HG03159 (cell line): ENCODE measurements around the gene KPNB1.

Source experiments
- ATAC-seq: cut with Tn5 transposase; IDR thresholded peaks from one replicate; pipeline ENCODE4 v1.9.1; 2021; ENCODE audit warnings: mild to moderate bottlenecking, moderate library complexity; ENCODE audit not compliant: unreplicated experiment

Gene KPNB1

GRCh38 chr17:47636273-47637030, 13.3 kb upstream of the KPNB1 start:
- ATAC-seq: no peak

DNA sequence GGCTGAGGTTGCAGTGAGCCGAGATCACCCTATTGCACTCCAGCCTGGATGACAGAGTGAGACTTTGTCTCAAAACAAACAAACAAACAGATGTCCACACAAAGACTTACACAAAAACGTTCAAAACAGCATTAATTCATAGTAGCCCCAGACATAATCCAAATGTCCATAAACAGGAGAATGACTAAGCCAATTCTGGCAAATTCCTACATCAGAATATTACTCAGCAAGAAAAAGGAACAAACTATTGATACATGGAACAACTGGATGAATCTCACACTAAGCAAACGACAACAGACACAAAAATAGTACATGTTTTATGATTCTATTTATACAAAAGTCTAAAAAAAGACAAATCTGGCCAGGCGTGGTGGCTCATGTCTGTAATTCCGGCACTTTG, 10.8 kb upstream of the KPNB1 start:
- ATAC-seq: no peak

GRCh38 chr17:47640076-47640475, 9.6 kb upstream of the KPNB1 start:
- no peak for ATAC-seq

DNA sequence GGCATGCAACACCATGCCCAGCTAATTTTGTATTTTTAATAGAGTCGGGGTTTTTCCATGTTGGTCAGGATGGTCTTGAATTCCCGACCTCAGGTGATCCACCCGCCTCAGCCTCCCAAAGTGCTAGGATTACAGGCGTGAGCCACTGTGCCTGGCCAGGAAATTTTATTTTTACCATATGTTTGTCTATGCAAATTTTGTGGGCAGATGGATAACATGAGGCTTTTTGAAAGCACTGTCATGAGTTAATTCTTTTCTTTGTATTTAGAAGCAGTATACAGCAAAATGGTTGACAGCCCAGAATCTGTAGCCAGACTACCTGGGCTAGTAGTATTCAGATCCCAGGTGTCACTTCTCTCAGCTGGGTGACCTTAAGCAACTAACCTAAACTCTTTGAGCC, 8.5 kb upstream of the KPNB1 start:
- no peak for ATAC-seq

DNA sequence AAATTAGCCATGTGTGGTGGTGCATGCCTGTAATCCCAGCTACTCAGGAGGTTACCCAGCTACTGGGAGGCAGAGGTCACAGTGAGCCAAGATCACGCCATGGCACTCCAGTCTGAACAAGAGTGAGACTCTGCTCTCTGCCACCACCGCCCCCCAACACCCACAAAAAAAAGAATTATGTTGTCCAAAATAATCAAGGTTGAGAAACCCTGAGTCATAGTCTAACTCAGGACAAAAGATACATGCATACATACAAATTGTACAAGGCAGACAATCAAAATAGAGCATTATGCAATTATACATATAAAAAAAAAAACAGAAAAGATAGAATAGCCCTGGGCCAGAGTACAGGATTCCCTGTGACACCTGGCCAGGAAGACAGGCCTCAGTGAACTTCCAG, 6.6 kb upstream of the KPNB1 start:
- no peak for ATAC-seq

- ATAC-seq: no peak
These were observed 5.4 kb upstream of the KPNB1 start for GRCh38 chr17:47644324-47644723.

DNA sequence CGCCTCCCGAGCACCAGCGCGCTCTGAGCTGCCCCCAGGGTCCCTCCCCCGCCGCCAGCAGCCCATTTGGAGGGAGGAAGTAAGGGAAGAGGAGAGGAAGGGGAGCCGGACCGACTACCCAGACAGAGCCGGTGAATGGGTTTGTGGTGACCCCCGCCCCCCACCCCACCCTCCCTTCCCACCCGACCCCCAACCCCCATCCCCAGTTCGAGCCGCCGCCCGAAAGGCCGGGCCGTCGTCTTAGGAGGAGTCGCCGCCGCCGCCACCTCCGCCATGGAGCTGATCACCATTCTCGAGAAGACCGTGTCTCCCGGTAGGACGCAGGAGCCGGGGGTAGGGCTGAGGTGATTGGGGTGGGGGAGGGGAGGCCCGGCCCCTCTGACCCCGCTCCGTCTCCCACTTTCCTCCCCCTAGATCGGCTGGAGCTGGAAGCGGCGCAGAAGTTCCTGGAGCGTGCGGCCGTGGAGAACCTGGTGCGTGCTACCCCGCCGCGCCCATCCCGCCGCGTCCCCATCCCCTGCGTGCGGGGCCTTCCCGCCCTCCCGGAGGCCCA, 329 bp downstream of the KPNB1 start:
- peak; percentile 1 for ATAC-seq

GRCh38 chr17:47650525-47651522, 1.1 kb downstream of the KPNB1 start:
- ATAC-seq: peak; percentile 46

DNA sequence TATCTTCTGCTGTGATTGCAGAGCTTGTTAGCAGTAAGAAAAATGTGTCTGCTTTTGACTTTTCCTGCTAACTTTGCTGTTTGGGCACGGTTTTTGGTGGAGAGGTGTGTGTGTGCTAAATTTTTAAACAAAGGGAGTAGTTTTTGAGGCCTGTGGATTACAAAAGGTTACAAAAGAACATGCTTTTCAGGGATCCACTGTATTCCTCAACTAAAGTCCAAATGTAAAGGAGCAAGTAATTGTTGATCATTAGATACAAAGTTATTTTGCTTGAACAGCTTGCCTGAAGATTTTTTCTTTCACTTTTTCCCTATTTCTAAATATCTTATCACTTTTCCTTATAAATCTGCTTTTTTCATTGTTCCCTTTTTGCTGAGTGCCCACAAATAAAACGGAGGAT, 2.0 kb downstream of the KPNB1 start:
- no peak for ATAC-seq

GRCh38 chr17:47652570-47652969, 2.9 kb downstream of the KPNB1 start:
- no peak for ATAC-seq

DNA sequence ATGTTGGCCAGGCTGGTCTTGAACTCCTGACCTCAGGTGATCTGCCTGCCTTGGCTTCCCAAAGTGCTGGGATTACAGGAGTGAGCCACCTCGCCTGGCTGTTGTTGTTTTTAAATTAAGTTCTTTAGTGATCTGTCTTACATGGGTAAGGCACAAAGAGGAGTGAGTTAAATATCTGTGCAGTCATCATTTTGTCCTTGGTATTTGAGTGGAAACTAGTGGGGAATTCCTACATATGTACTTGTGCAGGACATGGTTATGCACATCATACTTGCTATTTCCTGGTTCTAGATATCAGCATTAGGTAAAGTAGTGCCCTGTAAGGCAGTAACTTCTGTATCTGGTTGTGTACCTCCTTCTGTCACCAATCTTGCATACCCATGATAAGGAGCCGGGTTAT, 3.7 kb downstream of the KPNB1 start:
- ATAC-seq: no peak

GRCh38 chr17:47654991-47655390, 5.3 kb downstream of the KPNB1 start:
- no peak for ATAC-seq

DNA sequence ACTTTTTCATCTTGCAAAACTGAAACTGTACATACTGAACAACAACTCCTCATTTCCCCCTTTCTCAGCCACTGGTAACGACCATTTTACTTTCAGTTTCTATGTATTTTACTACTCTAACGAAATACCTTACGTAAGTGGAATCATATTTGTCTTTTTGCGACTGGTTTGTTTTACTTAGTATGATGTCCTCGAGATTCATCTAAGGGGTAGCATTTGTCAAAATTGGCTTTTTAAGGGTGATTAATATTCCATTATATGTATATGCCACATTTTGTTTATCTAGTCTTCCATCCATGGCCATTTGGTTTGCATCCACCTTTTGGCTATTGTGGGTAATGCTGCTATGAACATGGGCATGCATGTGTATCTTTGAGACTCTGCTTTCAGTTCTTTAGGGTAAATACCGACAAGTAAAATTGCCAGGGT, 10.4 kb downstream of the KPNB1 start:
- ATAC-seq: peak; percentile 60

- ATAC-seq: no peak
These were observed 14.3 kb downstream of the KPNB1 start for GRCh38 chr17:47663912-47664623.

GRCh38 chr17:47664624-47664941, 14.9 kb downstream of the KPNB1 start:
- no peak for ATAC-seq

DNA sequence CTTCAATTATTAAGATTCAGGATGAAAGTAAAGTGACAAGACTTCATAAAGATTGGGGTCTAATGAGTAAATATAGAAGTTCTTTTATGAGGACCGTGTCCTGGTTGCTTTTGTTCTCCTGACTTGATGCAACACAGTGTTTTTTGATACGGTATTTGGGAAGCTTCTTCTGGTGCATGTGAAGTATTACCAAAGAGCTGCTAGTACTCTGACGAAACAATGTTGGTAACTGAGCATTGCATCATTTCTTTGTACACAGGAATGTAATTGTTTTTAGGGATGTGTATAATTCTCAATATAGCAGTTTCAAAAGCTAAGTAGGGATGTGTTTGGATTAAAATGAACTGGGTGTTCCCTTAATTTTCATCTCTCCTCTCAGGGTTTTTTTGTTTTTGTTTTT, 15.9 kb downstream of the KPNB1 start:
- no peak for ATAC-seq

DNA sequence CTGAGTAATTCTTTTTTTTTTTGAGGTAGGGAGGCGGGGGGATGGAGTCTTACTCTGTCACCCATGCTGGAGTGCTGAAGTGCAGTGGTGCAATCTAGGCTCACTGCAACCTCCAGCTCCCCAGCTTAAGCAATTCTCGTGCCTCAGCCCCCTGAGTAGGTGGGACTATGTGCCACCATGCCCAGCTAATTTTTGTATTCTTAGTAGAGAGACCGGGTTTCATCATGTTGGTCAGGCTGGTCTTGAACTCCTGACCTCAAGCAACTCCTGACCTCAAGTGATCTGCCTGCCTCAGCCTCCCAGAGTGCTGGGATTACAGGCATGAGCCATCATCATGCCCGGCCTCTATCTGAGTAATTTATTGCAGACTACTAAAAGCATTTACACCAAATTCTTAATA, 19.4 kb downstream of the KPNB1 start:
- ATAC-seq: no peak

- ATAC-seq: no peak
These were observed 20.3 kb downstream of the KPNB1 start for GRCh38 chr17:47670064-47670463.

- ATAC-seq: no peak
These were observed 24.8 kb downstream of the KPNB1 start for GRCh38 chr17:47674499-47674898.

DNA sequence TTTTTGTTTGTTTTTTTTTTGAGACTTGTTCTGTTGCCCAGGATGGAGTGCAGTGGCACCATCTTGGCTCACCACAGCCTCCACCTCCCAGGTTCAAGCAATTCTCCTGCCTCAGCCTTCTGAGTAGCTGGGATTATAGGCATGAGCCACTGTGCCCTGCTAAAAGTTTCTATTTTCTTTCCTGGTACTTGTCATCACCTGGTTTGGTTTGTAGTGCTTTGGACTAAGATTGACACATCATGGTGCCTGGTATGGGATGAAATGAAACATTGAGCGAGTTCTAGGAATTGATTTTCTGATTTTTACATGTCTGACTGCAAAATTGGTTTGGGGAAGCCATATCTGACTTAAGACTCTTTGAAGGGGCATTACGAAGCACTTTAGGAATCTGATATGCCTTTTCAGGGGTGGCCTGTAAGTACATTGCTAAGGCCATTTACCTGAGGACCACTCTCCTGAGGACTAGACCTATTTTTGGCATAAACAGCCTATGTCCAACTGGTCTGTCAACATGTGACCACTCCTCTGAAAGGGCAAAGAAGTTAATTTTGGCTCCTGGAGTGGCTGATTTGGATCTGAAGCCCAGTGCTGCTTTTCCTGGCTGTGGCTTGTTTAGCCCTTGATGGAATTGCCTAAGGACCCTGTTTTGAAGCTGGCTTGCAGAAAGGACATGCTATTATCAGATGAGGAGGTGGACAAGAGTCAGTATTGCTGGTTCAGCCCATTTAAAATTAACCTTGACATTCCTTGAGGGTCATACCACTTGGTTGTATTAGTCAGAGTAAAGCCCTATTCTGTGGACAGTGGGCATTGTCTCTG, 25.9 kb downstream of the KPNB1 start:
- ATAC-seq: no peak

DNA sequence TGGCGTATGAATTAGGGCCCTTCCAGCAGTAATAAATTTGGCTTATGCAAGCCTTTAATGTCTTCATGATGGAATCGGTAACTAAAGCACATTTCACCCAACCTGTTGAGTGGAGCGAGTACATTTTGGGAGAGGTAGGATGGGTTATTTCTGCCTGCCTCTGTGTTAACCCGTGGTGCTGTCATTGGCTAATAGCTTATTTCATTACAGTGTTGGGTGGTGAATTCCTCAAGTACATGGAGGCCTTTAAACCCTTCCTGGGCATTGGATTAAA, 26.4 kb downstream of the KPNB1 start:
- ATAC-seq: no peak
